ENCODE measurements around the gene CTSH. TPM values are rescaled to one million over a fixed set of nuclear protein-coding genes. Genes with fewer than 3 reads are reported as not detected.

CTSH gene
- total RNA-seq, 1 experiment from 2014 or later: 14.4 TPM

- intact Hi-C loops (cut with micrococcal nuclease): no loop called here
- no peak overlapping the region for H3K27ac Mint-ChIP-seq (ENCODE audit: low read depth, unreplicated experiment)
- ChIA-PET POLR2A (no interaction called here), CTCF (no interaction called here)
- H3K36me3 Mint-ChIP-seq (ENCODE audit: insufficient read depth, unreplicated experiment): no peaks in the 10 kb centered on the region
- no peak overlapping the region for H3K4me3 Mint-ChIP-seq (ENCODE audit: unreplicated experiment)
- no peak for TF ChIP-seq CTCF (IDR thresholded peaks at IDR 0.05; ENCODE audit: unreplicated experiment)
- H3K4me1 Mint-ChIP-seq (ENCODE audit: insufficient read depth, unreplicated experiment): peaks cover 16% of the 10 kb centered on the region
- no peak for DNase-seq (ENCODE audit: unreplicated experiment)
- BruUV-seq (replicated peaks): no TSS peak
- no peaks in the 10 kb centered on the region for H3K27me3 Mint-ChIP-seq (ENCODE audit: insufficient read depth, unreplicated experiment)
- H3K9me3 Mint-ChIP-seq (ENCODE audit: unreplicated experiment): no peaks in the 10 kb centered on the region
Measured at GRCh38 chr15:78984041-78984440, 39.2 kb upstream of the CTSH start.

GRCh38 chr15:78983146-78983918 is 38.5 kb upstream of the CTSH start:
- Mint-ChIP-seq H3K27me3 (ENCODE audit: insufficient read depth, unreplicated experiment) (no peaks in the 10 kb centered on the region), H3K9me3 (ENCODE audit: unreplicated experiment) (no peaks in the 10 kb centered on the region), H3K4me1 (ENCODE audit: insufficient read depth, unreplicated experiment) (peaks cover 16% of the 10 kb centered on the region), H3K36me3 (ENCODE audit: insufficient read depth, unreplicated experiment) (no peaks in the 10 kb centered on the region), H3K27ac (ENCODE audit: low read depth, unreplicated experiment) (no peak overlapping the region), H3K4me3 (ENCODE audit: unreplicated experiment) (no peak overlapping the region)
- TF ChIP-seq CTCF (IDR thresholded peaks at IDR 0.05; ENCODE audit: unreplicated experiment): no peak
- DNase-seq (ENCODE audit: unreplicated experiment): no peak
- no TSS peak for BruUV-seq (replicated peaks)
- ChIA-PET CTCF (interaction anchor here (1.0 kb wide), 1 partner anchor 57 kb away, joined by 3 read pairs; no protein-coding TSS in a partner anchor), POLR2A (no interaction called here)
- intact Hi-C loops (cut with micrococcal nuclease): no loop called here

GRCh38 chr15:78982736-78983135 is 37.9 kb upstream of the CTSH start:
- no TSS peak for BruUV-seq (replicated peaks)
- Mint-ChIP-seq H3K27ac (ENCODE audit: low read depth, unreplicated experiment) (no peak overlapping the region), H3K9me3 (ENCODE audit: unreplicated experiment) (no peaks in the 10 kb centered on the region), H3K4me1 (ENCODE audit: insufficient read depth, unreplicated experiment) (peaks cover 10% of the 10 kb centered on the region), H3K27me3 (ENCODE audit: insufficient read depth, unreplicated experiment) (no peaks in the 10 kb centered on the region), H3K4me3 (ENCODE audit: unreplicated experiment) (no peak overlapping the region), H3K36me3 (ENCODE audit: insufficient read depth, unreplicated experiment) (no peaks in the 10 kb centered on the region)
- ChIA-PET CTCF (interaction anchor here (0.9 to 4.8 kb wide), 3 partner anchors 57 to 202 kb away, joined by 3 to 40 read pairs (median 3); no protein-coding TSS in a partner anchor), POLR2A (no interaction called here)
- no peak for TF ChIP-seq CTCF (IDR thresholded peaks at IDR 0.05; ENCODE audit: unreplicated experiment)
- intact Hi-C loops (cut with micrococcal nuclease): no loop called here
- DNase-seq (ENCODE audit: unreplicated experiment): no peak

- POLR2A ChIA-PET: no interaction called here
- no peak overlapping the region for H3K27ac Mint-ChIP-seq (ENCODE audit: low read depth, unreplicated experiment)
- H3K36me3 Mint-ChIP-seq (ENCODE audit: insufficient read depth, unreplicated experiment): no peaks in the 10 kb centered on the region
- TF ChIP-seq CTCF (IDR thresholded peaks at IDR 0.05; ENCODE audit: unreplicated experiment): no peak
- CTCF ChIA-PET: interaction anchor here (0.9 to 4.8 kb wide), 3 partner anchors 61 to 203 kb away, joined by 3 to 40 read pairs (median 7); no protein-coding TSS in a partner anchor
- no peaks in the 10 kb centered on the region for H3K9me3 Mint-ChIP-seq (ENCODE audit: unreplicated experiment)
- intact Hi-C loops (cut with micrococcal nuclease): no loop called here
- DNase-seq (ENCODE audit: unreplicated experiment): no peak
- H3K27me3 Mint-ChIP-seq (ENCODE audit: insufficient read depth, unreplicated experiment): no peaks in the 10 kb centered on the region
- BruUV-seq (replicated peaks): no TSS peak
- peaks cover 7% of the 10 kb centered on the region for H3K4me1 Mint-ChIP-seq (ENCODE audit: insufficient read depth, unreplicated experiment)
- H3K4me3 Mint-ChIP-seq (ENCODE audit: unreplicated experiment): no peak overlapping the region
Measured at GRCh38 chr15:78981532-78982313, 36.9 kb upstream of the CTSH start.

Measured in MCF 10A (cell line).